GM13976 (cell line): ENCODE measurements around the gene ISOC2.

Experiments
- DNase-seq: peaks from one replicate; pipeline ENCODE4 v3.0.0; 2012; ENCODE audit warnings: low spot score
- in situ Hi-C: fragments of 300-500 bp; cut with MboI; formaldehyde crosslinking; loops from one replicate; pipeline ENCODE4 v1.12.0; 2022; ENCODE audit warnings: low sequenced_read_pairs, mixed read lengths, inconsistent platforms; ENCODE audit not compliant: unreplicated experiment
- TF ChIP-seq, protein P1 (sequence below): IDR thresholded peaks from 2 replicates; pipeline ENCODE4 v1.5.1; 2012; ENCODE audit warnings: borderline replicate concordance, mild to moderate bottlenecking; ENCODE audit not compliant: insufficient read depth; ENCODE audit errors: extremely low read depth, missing control alignments, control extremely low read depth

Gene ISOC2

DNA sequence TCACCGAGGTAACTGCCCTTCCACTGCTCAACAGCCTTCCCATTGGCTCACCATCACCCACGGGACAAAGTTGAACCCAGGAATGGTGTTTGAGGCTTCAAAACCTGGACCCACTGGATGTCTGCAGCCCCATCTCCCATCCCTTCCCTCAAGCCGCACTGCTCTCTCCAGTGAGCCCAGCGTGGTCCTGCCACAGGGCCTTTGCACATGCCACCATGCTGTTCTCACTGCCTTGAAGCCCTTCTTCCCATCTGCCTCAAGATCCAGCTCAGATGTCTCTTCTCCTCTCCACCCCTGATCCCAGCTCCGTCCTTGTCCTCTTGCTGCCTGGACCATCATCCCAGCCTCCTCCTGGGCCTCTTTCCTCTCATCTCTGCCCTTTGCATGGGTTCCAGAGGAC, 22.4 kb downstream of the ISOC2 start:
- TF ChIP-seq, protein P1, sequence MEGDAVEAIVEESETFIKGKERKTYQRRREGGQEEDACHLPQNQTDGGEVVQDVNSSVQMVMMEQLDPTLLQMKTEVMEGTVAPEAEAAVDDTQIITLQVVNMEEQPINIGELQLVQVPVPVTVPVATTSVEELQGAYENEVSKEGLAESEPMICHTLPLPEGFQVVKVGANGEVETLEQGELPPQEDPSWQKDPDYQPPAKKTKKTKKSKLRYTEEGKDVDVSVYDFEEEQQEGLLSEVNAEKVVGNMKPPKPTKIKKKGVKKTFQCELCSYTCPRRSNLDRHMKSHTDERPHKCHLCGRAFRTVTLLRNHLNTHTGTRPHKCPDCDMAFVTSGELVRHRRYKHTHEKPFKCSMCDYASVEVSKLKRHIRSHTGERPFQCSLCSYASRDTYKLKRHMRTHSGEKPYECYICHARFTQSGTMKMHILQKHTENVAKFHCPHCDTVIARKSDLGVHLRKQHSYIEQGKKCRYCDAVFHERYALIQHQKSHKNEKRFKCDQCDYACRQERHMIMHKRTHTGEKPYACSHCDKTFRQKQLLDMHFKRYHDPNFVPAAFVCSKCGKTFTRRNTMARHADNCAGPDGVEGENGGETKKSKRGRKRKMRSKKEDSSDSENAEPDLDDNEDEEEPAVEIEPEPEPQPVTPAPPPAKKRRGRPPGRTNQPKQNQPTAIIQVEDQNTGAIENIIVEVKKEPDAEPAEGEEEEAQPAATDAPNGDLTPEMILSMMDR = no peak
- in situ Hi-C loops = no loop called here
- no peak for DNase-seq

DNA sequence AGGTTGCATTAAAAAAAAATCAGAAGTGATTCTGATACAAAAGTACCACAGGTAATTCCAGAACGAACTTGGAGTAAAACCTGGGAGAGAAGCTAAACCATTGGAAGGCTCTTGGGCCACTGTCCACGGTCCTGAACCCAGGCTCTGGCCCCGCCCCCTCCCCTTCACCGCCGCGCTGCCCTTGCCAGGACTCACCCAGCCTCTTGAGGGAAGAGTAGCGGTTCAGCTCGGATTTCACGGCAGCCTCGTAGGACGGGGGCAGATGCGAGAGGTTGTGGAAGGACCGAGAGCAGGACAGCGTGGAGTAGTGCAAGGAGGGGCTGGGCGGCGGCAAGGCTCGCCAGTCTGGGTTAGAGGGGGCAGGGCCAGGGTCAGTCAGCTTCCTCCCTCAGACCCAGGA, 24.0 kb downstream of the ISOC2 start:
- TF ChIP-seq, protein P1 = no peak
- in situ Hi-C loops = no loop called here
- DNase-seq = no peak

DNA sequence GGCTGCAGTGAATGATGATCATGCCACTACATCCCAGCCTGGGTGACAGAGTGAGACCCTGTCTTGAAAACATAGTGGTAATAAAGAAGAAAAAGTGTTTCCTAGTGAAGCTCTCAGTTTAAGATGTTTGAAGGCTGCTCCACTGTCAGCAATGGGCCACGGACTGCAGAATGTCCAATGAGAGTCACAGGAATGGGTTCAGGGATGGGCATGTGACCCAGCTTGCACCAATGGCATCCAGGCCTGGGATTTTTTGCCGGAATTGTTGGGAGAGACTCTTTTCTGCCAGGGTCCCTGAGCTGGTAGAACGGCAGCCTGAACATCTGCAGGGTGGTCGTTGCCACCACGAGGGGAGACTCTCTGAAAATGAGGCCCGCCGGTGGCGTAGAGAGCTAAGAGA, 24.6 kb downstream of the ISOC2 start:
- TF ChIP-seq, protein P1 = no peak
- no peak for DNase-seq
- in situ Hi-C loops = no loop called here

DNA sequence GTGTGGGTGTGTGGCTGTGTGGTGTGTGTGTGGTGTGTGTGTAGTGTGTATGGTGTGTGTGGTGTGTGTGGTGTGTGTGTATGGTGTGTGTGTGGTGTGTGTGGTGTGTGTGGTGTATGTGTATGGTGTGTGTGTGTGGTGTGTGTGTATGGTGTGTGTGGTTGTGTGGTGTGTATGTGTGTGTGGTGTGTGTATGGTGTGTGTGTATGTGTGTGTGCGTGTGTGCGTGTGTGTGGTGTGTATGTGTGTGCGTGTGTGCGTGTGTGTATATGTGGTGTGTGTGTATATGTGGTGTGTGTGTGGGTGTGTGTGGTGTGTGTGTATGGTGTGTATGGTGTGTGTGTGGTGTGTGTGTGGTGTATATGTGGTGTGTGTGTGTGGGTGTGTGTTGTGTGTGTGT, 26.4 kb downstream of the ISOC2 start:
- TF ChIP-seq, protein P1 = no peak
- no peak for DNase-seq
- in situ Hi-C loops = no loop called here

DNA sequence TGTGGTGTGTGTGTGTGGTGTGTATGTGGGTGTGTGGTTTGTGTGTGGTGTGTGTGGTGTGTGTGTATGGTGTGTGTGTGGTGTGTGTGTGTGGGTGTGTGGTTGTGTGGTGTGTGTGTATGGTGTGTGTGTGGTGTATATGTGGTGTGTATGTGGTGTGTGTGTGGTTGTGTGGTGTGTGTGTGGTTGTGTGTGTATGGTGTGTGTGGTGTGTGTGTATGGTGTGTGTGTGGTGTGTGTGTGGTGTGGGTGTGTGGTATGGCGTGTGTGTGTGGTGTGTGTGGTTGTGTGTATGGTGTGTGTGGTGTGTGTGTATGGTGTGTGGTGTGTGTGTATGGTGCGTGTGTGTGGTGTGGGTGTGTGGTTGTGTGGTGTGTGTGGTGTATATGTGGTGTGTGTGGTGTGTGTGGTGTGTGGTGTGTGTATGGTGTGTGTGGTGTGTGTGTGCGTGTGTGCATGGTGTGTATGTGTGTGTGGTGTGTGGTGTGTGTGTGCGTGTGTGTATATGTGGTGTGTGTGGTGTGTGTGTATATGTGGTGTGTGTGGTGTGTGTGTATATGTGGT, 27.0 kb downstream of the ISOC2 start:
- in situ Hi-C loops = no loop called here

DNA sequence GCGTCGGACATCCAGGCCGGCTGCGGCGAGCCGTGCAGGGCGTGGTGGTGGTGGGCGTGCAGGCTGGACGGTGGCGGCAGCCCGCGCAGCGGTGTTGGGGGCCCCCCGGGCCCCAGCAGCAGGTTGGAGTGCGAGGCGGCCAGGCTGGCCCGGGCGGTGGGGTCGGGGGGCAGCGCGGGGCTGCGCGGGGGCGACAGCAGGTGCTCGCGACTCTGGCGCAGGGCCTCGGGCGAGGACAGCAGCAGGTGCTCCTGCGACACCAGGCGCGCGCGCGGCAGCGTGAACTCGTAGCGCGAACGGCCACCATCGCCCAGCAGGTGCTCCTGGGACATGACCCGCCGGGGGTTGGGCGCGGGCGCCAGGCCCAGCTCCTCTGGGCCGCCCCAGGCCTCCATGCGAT, 28.1 kb downstream of the ISOC2 start:
- DNase-seq = no peak
- TF ChIP-seq, protein P1 = no peak
- in situ Hi-C loops = no loop called here

More for the DNA sequence above, 27.0 kb downstream of the ISOC2 start:
- DNase-seq = no peak
- TF ChIP-seq, protein P1 = no peak

DNA sequence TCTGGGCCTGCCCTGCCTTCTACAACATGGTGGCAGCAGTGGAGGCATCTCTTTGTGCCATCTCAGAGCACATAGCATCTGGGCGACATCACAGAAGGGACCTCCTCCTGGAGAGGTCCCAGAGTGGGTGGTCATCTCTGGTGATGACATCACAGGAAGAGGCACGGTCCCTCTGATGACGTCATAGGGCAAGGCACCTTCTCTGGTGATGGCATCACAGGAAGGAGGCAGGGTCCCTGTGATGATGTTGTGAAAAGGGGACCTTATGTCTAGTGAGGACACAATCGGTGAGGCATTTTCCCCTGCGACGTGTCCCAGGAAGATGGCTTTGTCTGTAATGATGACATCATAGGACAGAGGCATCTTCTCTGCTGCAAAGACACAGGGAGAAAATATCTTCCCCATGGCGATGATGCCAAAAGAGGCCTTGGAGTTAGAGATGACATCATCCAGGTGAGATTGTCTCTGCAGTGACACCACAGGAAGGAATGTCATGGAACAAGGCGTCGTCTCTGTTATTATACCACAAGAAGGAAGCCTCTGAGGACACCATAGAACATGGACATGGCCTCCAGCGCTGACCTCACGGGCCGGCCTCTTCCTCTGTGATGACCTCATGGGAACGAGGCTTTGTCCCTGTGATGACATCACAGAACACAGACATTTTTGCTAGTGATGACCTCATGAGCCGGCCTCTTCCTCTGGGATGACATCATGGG, 29.0 kb downstream of the ISOC2 start:
- DNase-seq = no peak
- TF ChIP-seq, protein P1 = no peak
- in situ Hi-C loops = no loop called here
